A375 (cell line): ENCODE data around the gene ABCA13. TPM values are rescaled to one million over a fixed set of nuclear protein-coding genes. Genes with fewer than 3 reads are reported as not detected.

ENCODE experiments used
- total RNA-seq: library from RNA; depleted of rRNA; stranded (reverse); fragments of >200 nt; shearing (Covaris generic); gene quantifications from 2 replicates; pipeline ENCODE4 v1.2.3, GENCODE V29; 2014; rRNA removed

The ABCA13 gene
- 0.94 and 1.0 TPM in 2 replicates for total RNA-seq

GRCh38 chr7:48171202-48171601 lies at the start of gene ABCA13:
Gene ABCA13 (plus strand): TSS chr7:48171458. CDS start chr7:48171484, 26 bp downstream.

Other genes starting within 250 kb of the ABCA13 start
- gene PKD1L1, start 223.0 kb upstream of the ABCA13 start, total RNA-seq = 0.29 and 0.41 TPM in 2 replicates
- 26.1 and 39.5 TPM in 2 replicates for gene HUS1, start 191.8 kb upstream of the ABCA13 start, total RNA-seq
- 1.2 TPM in 1 of 2 replicates, not detected in the other for gene SUN3, start 142.4 kb upstream of the ABCA13 start, total RNA-seq
- gene C7orf57, start 135.9 kb upstream of the ABCA13 start, total RNA-seq = 0.08 and 0.32 TPM in 2 replicates
- 56.5 and 57.1 TPM in 2 replicates for gene UPP1, start 82.2 kb upstream of the ABCA13 start, total RNA-seq